Liver (tissue), 3 donors: ENCODE measurements around the gene DUSP7.

ENCODE experiments used
- CTCF ChIP-seq: fragments of 150-350 bp; IDR thresholded peaks from 2 replicates; pipeline ENCODE4 v1.5.1; 2017; ENCODE audit warnings: improper control_type of control experiment, low read depth, low read length; ENCODE audit not compliant: missing input control
- GABPA ChIP-seq, 2 donors: IDR thresholded peaks in 1 of 2; conservative IDR thresholded peaks in 1 of 2; 2 replicates each; pipeline ENCODE4 v1.6.1; 2016; ENCODE audit warnings: antibody characterized with exemption in 2 of 2, mild to moderate bottlenecking in 1 of 2, moderate library complexity in 1 of 2
- MAX ChIP-seq: IDR thresholded peaks from 2 replicates; pipeline ENCODE4 v1.6.1; 2016; ENCODE audit warnings: antibody characterized with exemption
- SP1 ChIP-seq: IDR thresholded peaks from 2 replicates; pipeline ENCODE4 v1.6.1; 2018; ENCODE audit warnings: antibody characterized with exemption, mild to moderate bottlenecking
- TAF1 ChIP-seq: conservative IDR thresholded peaks from 2 replicates; pipeline ENCODE4 v1.6.1; 2016; ENCODE audit warnings: antibody characterized with exemption, mild to moderate bottlenecking
- YY1 ChIP-seq: IDR thresholded peaks from 2 replicates; pipeline ENCODE4 v1.6.1; 2016; ENCODE audit warnings: antibody characterized with exemption, mild to moderate bottlenecking
- ZBTB33 ChIP-seq: IDR thresholded peaks from 2 replicates; pipeline ENCODE4 v1.6.1; 2016; ENCODE audit warnings: antibody characterized with exemption
- donor health status: healthy.
- donor health status: healthy.

GRCh38 chr3:52043750-52044149 is 12.6 kb downstream of the DUSP7 start:
- no peak for TF ChIP-seq GABPA (IDR thresholded peaks at IDR 0.05 in 1 of 2, conservative IDR thresholded peaks at IDR 0.05 in 1 of 2)
- TF ChIP-seq TAF1 = no peak
- TF ChIP-seq YY1 = no peak
- TF ChIP-seq CTCF = no peak
- no peak for TF ChIP-seq MAX
- no peak for TF ChIP-seq ZBTB33
- TF ChIP-seq SP1 = no peak
